Measurements from ENCODE around the gene ENHO.

GRCh38 chr9:34484678-34485077 is 38.1 kb downstream of the ENHO start:
- no peak for TF ChIP-seq POLR2A (IDR thresholded peaks at IDR 0.05)
- TF ChIP-seq CTCF (IDR thresholded peaks at IDR 0.05), result no peak
- TF ChIP-seq EP300 (IDR thresholded peaks at IDR 0.05), result no peak

All from ovary (tissue), 3 donors.